ENCODE measurements around the gene LSM4. TPM values are rescaled to one million over a fixed set of nuclear protein-coding genes. Genes with fewer than 3 reads are reported as not detected.

LSM4 gene
- total and polyA plus RNA-seq, 2 of the 13 experiments (the other 11 are each of a cell fraction or from before 2014, with no cell fraction given): 65.8 to 166 TPM

- TF ChIP-seq, protein P1, sequence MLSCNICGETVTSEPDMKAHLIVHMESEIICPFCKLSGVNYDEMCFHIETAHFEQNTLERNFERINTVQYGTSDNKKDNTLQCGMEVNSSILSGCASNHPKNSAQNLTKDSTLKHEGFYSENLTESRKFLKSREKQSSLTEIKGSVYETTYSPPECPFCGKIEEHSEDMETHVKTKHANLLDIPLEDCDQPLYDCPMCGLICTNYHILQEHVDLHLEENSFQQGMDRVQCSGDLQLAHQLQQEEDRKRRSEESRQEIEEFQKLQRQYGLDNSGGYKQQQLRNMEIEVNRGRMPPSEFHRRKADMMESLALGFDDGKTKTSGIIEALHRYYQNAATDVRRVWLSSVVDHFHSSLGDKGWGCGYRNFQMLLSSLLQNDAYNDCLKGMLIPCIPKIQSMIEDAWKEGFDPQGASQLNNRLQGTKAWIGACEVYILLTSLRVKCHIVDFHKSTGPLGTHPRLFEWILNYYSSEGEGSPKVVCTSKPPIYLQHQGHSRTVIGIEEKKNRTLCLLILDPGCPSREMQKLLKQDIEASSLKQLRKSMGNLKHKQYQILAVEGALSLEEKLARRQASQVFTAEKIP (CRISPR knock-in tag; IDR thresholded peaks at IDR 0.05; ENCODE audit: borderline replicate concordance): no peak
- TF ChIP-seq NFKBIZ (CRISPR knock-in tag; IDR thresholded peaks at IDR 0.05): peak; percentile 85
- 0 out of 2 replicates have a peak, but pooled peaks have one; percentile 17 for TF ChIP-seq EHMT2 (IDR thresholded peaks at IDR 0.05; ENCODE audit: borderline replicate concordance, low read depth, low read length)
- no peak for TF ChIP-seq TMF1 (CRISPR knock-in tag; IDR thresholded peaks at IDR 0.05; ENCODE audit: low read depth)
- no peak for TF ChIP-seq NCOA5 (CRISPR knock-in tag; IDR thresholded peaks at IDR 0.05)
- TF ChIP-seq RNF219 (CRISPR knock-in tag; IDR thresholded peaks at IDR 0.05): 0 out of 2 replicates have a peak, but pooled peaks have one; percentile 70
- TF ChIP-seq NFIB (CRISPR knock-in tag; IDR thresholded peaks at IDR 0.05; ENCODE audit: borderline replicate concordance): no peak
- TF ChIP-seq ZNF562 (CRISPR knock-in tag; IDR thresholded peaks at IDR 0.05; ENCODE audit: borderline replicate concordance): no peak
- 0 out of 2 replicates have a peak, but pooled peaks have one; percentile 38 for TF ChIP-seq MAZ (IDR thresholded peaks at IDR 0.05; ENCODE audit: borderline replicate concordance, low read depth, low read length)
- no peak for TF ChIP-seq MAZ (CRISPR knock-in tag; IDR thresholded peaks at IDR 0.05; ENCODE audit: low read depth)
- TF ChIP-seq ZNF724P (CRISPR knock-in tag; IDR thresholded peaks at IDR 0.05; ENCODE audit: borderline replicate concordance): no peak
- no peak for TF ChIP-seq ATF5 (CRISPR knock-in tag; IDR thresholded peaks at IDR 0.05; ENCODE audit: low read depth)
- peak; percentile 88 for TF ChIP-seq FOSL2 (CRISPR knock-in tag; IDR thresholded peaks at IDR 0.05)
- no peak for TF ChIP-seq HHEX (CRISPR knock-in tag; IDR thresholded peaks at IDR 0.05)
- TF ChIP-seq, protein P2, sequence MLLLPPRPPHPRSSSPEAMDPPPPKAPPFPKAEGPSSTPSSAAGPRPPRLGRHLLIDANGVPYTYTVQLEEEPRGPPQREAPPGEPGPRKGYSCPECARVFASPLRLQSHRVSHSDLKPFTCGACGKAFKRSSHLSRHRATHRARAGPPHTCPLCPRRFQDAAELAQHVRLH (CRISPR knock-in tag; IDR thresholded peaks at IDR 0.05; ENCODE audit: borderline replicate concordance, low read depth): peak; percentile 21; the same call in 1 of the 2 replicates
- TF ChIP-seq PAF1 (CRISPR knock-in tag; IDR thresholded peaks at IDR 0.05): no peak
- TF ChIP-seq ZNF124 (CRISPR knock-in tag; IDR thresholded peaks at IDR 0.05): no peak
- TF ChIP-seq, protein P3, sequence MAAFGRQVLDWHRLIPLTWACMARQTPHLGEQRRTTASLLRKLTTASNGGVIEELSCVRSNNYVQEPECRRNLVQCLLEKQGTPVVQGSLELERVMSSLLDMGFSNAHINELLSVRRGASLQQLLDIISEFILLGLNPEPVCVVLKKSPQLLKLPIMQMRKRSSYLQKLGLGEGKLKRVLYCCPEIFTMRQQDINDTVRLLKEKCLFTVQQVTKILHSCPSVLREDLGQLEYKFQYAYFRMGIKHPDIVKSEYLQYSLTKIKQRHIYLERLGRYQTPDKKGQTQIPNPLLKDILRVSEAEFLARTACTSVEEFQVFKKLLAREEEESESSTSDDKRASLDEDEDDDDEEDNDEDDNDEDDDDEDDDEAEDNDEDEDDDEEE (CRISPR knock-in tag; IDR thresholded peaks at IDR 0.05): no peak
- peak; percentile 99 for TF ChIP-seq ZBTB7B (CRISPR knock-in tag; IDR thresholded peaks at IDR 0.05)
- no peak for TF ChIP-seq CBX2 (IDR thresholded peaks at IDR 0.05; ENCODE audit: low read depth, low read length)
- TF ChIP-seq CBX2 (CRISPR knock-in tag; IDR thresholded peaks at IDR 0.05; ENCODE audit: low read depth): no peak
- TF ChIP-seq MIXL1 (CRISPR knock-in tag; IDR thresholded peaks at IDR 0.05): peak; percentile 58; the same call in 1 of the 2 replicates
- peak; percentile 83; the same call in 1 of the 2 replicates for TF ChIP-seq ZC3H13 (CRISPR knock-in tag; IDR thresholded peaks at IDR 0.05)
- no peak for TF ChIP-seq GLI4 (CRISPR knock-in tag; IDR thresholded peaks at IDR 0.05; ENCODE audit: borderline replicate concordance)
- peak; percentile 80 for TF ChIP-seq FOXJ3 (CRISPR knock-in tag; IDR thresholded peaks at IDR 0.05; ENCODE audit: borderline replicate concordance)
- no peak for TF ChIP-seq TOE1 (CRISPR knock-in tag; IDR thresholded peaks at IDR 0.05)
Observed at GRCh38 chr19:18364826-18365528, 42.1 kb upstream of the LSM4 start (continued).
